ENCODE results near the gene PPP2R1B. TPM values are rescaled to one million over a fixed set of nuclear protein-coding genes. Genes with fewer than 3 reads are reported as not detected.

PPP2R1B gene
- total and polyA plus RNA-seq, 2 donors (not counting 1 experiment from before 2014, with no cell fraction given), result 8.2 to 37.0 TPM

DNA sequence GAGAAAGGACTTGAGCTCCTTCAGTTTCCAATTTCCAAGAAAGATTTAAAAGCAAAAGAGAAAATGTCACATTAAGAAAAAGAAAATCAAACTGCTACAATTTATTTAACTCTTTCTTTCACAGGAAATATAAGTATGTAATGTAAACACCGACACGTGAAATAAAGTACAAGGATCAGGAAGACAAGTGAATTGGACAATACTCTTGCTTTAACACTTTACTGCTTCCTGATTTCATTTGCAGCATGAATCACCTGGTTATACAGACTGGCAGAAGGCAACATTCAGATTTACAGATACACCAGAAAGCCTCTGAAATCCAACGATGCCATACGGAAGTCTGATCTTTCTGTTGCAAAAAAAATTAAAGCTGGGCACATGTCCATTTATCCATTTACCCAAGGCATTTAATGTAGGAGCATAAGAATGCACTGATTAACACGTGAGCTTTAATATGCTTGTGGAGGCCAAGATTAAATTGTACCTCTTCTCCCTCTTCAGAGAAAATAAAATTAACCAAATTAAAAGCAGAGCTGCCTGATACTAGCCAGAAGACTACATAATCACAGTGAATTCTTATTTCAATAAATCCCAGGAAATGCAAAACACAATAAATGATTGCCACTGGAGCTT lies 16.0 kb upstream of the PPP2R1B start:
- H4K20me1 ChIP-seq (ENCODE audit: control insufficient read depth, insufficient read depth, low read length, poor library complexity, severe bottlenecking), result no peaks in the 10 kb centered on the region
- H3K27me3 ChIP-seq (replicated peaks in 1 of 4; ENCODE audit: control extremely low read depth in 1 of 4, control insufficient read depth in 3 of 4, insufficient read depth in 4 of 4, low read length in 3 of 4), result no peaks in the 10 kb centered on the region
- peaks cover under 1 to 1% of the 10 kb centered on the region in 2 donors for H3K4me1 ChIP-seq (ENCODE audit: control insufficient read depth in 2 of 2, insufficient read depth in 2 of 2, low read length in 2 of 2)
- H3K27me3 Mint-ChIP-seq, result no peaks in the 10 kb centered on the region
- no peaks in the 10 kb centered on the region for H3K9me3 ChIP-seq (ENCODE audit: control extremely low read depth in 1 of 3, control insufficient read depth in 2 of 3, insufficient read depth in 1 of 3, low read length in 2 of 3)
- intact Hi-C loops (cut with micrococcal nuclease), result no loop called here
- ATAC-seq (ENCODE audit: low read depth), result no peak
- H3K36me3 ChIP-seq (replicated peaks in 1 of 2; ENCODE audit: control extremely low read depth in 1 of 2, control insufficient read depth in 1 of 2, extremely low read depth in 1 of 2, insufficient read depth in 2 of 2, low read length in 1 of 2), result peaks cover 7 to 15% of the 10 kb centered on the region in 2 experiments
- POLR2A ChIA-PET, result no interaction called here
- no peak overlapping the region for H3K4me3 Mint-ChIP-seq
- H3K4me2 ChIP-seq (replicated peaks; ENCODE audit: low read depth, low read length, poor library complexity, severe bottlenecking), result no peak overlapping the region
- H3K79me2 ChIP-seq (ENCODE audit: control insufficient read depth, insufficient read depth, low read length), result no peaks in the 10 kb centered on the region
- no peak overlapping the region for H3K4me3 ChIP-seq (ENCODE audit: control extremely low read depth in 1 of 5, extremely low read depth in 1 of 5, insufficient read depth in 1 of 5, low read depth in 2 of 5, low read length in 4 of 5)
- H3K9ac ChIP-seq (ENCODE audit: low read length), result no peak overlapping the region
- CTCF ChIA-PET, result interaction anchor here (1.3 to 2.1 kb wide), 3 partner anchors 63 to 196 kb away, joined by 3 to 5 read pairs (median 4); no protein-coding TSS in a partner anchor
- no peak for DNase-seq
- H3K9me3 Mint-ChIP-seq (ENCODE audit: insufficient read depth), result no peaks in the 10 kb centered on the region
- H2AFZ ChIP-seq (ENCODE audit: insufficient read depth, low read depth, low read length, poor library complexity, severe bottlenecking), result no peak overlapping the region
- H3K27ac ChIP-seq (ENCODE audit: low read length in 2 of 2), result no peak overlapping the region
- H3K27ac Mint-ChIP-seq, result no peak overlapping the region
- no CpG with 5 or more reads among the region's 5 CpGs for WGBS (ENCODE audit: insufficient coverage)
- peaks cover 2% of the 10 kb centered on the region for H3K4me1 Mint-ChIP-seq
- TF ChIP-seq, protein P1, sequence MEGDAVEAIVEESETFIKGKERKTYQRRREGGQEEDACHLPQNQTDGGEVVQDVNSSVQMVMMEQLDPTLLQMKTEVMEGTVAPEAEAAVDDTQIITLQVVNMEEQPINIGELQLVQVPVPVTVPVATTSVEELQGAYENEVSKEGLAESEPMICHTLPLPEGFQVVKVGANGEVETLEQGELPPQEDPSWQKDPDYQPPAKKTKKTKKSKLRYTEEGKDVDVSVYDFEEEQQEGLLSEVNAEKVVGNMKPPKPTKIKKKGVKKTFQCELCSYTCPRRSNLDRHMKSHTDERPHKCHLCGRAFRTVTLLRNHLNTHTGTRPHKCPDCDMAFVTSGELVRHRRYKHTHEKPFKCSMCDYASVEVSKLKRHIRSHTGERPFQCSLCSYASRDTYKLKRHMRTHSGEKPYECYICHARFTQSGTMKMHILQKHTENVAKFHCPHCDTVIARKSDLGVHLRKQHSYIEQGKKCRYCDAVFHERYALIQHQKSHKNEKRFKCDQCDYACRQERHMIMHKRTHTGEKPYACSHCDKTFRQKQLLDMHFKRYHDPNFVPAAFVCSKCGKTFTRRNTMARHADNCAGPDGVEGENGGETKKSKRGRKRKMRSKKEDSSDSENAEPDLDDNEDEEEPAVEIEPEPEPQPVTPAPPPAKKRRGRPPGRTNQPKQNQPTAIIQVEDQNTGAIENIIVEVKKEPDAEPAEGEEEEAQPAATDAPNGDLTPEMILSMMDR (IDR thresholded peaks at IDR 0.05), result no peak
- no peak for TF ChIP-seq EZH2 (IDR thresholded peaks at IDR 0.05; ENCODE audit: borderline replicate concordance, insufficient read depth, low read depth, low read length, poor library complexity, severe bottlenecking)

DNA sequence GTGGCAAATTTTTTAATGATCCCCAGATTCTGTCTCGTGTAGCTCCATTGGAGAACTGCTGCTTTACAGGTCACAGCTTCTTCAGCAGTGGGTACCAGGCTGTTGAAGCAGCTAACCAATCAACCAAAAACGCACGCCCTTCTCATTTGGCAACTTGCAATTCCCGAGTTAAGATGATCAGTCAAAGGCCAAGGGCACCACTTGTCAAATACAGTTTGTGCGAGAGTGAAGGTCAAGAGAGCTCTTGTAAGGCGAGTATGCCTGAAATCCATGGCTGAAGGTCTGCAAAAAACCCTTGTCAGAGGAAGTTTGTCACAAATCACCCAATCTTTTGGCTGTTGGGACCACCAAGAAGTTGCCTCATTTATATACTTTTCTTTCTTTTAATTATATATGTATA lies 12.9 kb upstream of the PPP2R1B start:
- Histone ChIP-seq H3K79me2 (ENCODE audit: control insufficient read depth, insufficient read depth, low read length) (no peaks in the 10 kb centered on the region), H3K27me3 (replicated peaks in 1 of 4; ENCODE audit: control extremely low read depth in 1 of 4, control insufficient read depth in 3 of 4, insufficient read depth in 4 of 4, low read length in 3 of 4) (no peaks in the 10 kb centered on the region), H3K27ac (ENCODE audit: low read length in 2 of 2) (no peak overlapping the region), H4K20me1 (ENCODE audit: control insufficient read depth, insufficient read depth, low read length, poor library complexity, severe bottlenecking) (no peaks in the 10 kb centered on the region), H2AFZ (ENCODE audit: insufficient read depth, low read depth, low read length, poor library complexity, severe bottlenecking) (no peak overlapping the region), H3K36me3 (replicated peaks in 1 of 2; ENCODE audit: control extremely low read depth in 1 of 2, control insufficient read depth in 1 of 2, extremely low read depth in 1 of 2, insufficient read depth in 2 of 2, low read length in 1 of 2) (no peaks in the 10 kb centered on the region), H3K4me2 (replicated peaks; ENCODE audit: low read depth, low read length, poor library complexity, severe bottlenecking) (no peak overlapping the region), H3K4me3 (ENCODE audit: control extremely low read depth in 1 of 5, extremely low read depth in 1 of 5, insufficient read depth in 1 of 5, low read depth in 2 of 5, low read length in 4 of 5) (no peak overlapping the region), H3K4me1 (ENCODE audit: control insufficient read depth in 2 of 2, insufficient read depth in 2 of 2, low read length in 2 of 2) (peaks cover 17 to 21% of the 10 kb centered on the region in 2 donors), H3K9ac (ENCODE audit: low read length) (no peak overlapping the region), H3K9me3 (ENCODE audit: control extremely low read depth in 1 of 3, control insufficient read depth in 2 of 3, insufficient read depth in 1 of 3, low read length in 2 of 3) (no peaks in the 10 kb centered on the region)
- Mint-ChIP-seq H3K4me1 (peaks cover 23% of the 10 kb centered on the region), H3K27me3 (no peaks in the 10 kb centered on the region), H3K9me3 (ENCODE audit: insufficient read depth) (no peaks in the 10 kb centered on the region), H3K4me3 (no peak overlapping the region), H3K27ac (no peak overlapping the region)
- no peak for ATAC-seq (ENCODE audit: low read depth)
- ChIA-PET POLR2A (no interaction called here), CTCF (interaction anchor here (0.6 to 6.3 kb wide), 11 partner anchors 9 to 215 kb away, joined by 3 to 151 read pairs (median 4); partner anchors contain the start of genes PPP2R1B and SIK2)
- DNase-seq, result no peak
- TF ChIP-seq, protein P1 (IDR thresholded peaks at IDR 0.05), result no peak
- TF ChIP-seq EZH2 (IDR thresholded peaks at IDR 0.05; ENCODE audit: borderline replicate concordance, insufficient read depth, low read depth, low read length, poor library complexity, severe bottlenecking), result no peak
- intact Hi-C loops (cut with micrococcal nuclease), result no loop called here
- 100% methylated on average over 6 of the region's 6 CpGs for WGBS (ENCODE audit: insufficient coverage)
